CD4-positive, alpha-beta memory T cell (primary cell): Measurements from ENCODE around the gene AGAP1. TPM values are rescaled to one million over a fixed set of nuclear protein-coding genes. Genes with fewer than 3 reads are reported as not detected.

Experiments used
- CTCF ChIA-PET: fragments of 350-600 bp; sonication (Branson Sonifier 250); formaldehyde crosslinking; loops from one replicate; lab custom pipeline; 2021; ENCODE audit warnings: inconsistent platforms; ENCODE audit not compliant: partially characterized antibody; lab: Charles Lee
- POLR2A ChIA-PET: fragments of 350-600 bp; sonication (Branson Sonifier 250); formaldehyde crosslinking; loops from one replicate; lab custom pipeline; 2021; ENCODE audit not compliant: partially characterized antibody; lab: Charles Lee
- DNase-seq, 5 donors: peaks; one replicate each; pipeline versions ENCODE4 v3.0.0 to v3.0.0-alpha.2; 2020 to 2022; ENCODE audit warnings: mixed read lengths in 1 of 5
- H3K27ac ChIP-seq: one replicate; pipeline ENCODE4 v1.7.0; 2013; ENCODE audit warnings: low read depth, low read length
- H3K27me3 ChIP-seq: 2 replicates; pipeline ENCODE4 v1.7.0; 2013; ENCODE audit warnings: mild to moderate bottlenecking, low read length, moderate library complexity; ENCODE audit not compliant: insufficient read depth
- H3K36me3 ChIP-seq: 2 replicates; pipeline ENCODE4 v1.7.0; 2013; ENCODE audit warnings: mild to moderate bottlenecking, low read length, moderate library complexity; ENCODE audit not compliant: insufficient read depth
- H3K4me1 ChIP-seq: 2 replicates; pipeline ENCODE4 v1.7.0; 2013; ENCODE audit warnings: mild to moderate bottlenecking, low read length, moderate library complexity; ENCODE audit not compliant: insufficient read depth
- H3K4me3 ChIP-seq, 2 donors: one replicate each; pipeline ENCODE4 v1.7.0; 2013; ENCODE audit warnings: low read length in 2 of 2, mild to moderate bottlenecking in 1 of 2
- H3K9me3 ChIP-seq, 2 donors: one replicate each; pipeline ENCODE4 v1.7.0; 2013; ENCODE audit warnings: low read length in 2 of 2, control low read depth in 1 of 2; ENCODE audit not compliant: control insufficient read depth in 1 of 2
- H3K27ac Mint-ChIP-seq, 7 donors: one replicate each; pipeline ENCODE4 v1.8.0; 2020 to 2021; ENCODE audit warnings: mixed read lengths in 7 of 7, mild to moderate bottlenecking in 6 of 7, inconsistent platforms in 3 of 7, moderate library complexity in 3 of 7
- H3K27me3 Mint-ChIP-seq, 2 donors: one replicate each; pipeline ENCODE4 v1.8.0; 2020 to 2021; ENCODE audit warnings: mixed read lengths in 2 of 2
- H3K36me3 Mint-ChIP-seq, 2 donors: one replicate each; pipeline ENCODE4 v1.8.0; 2020 to 2021; ENCODE audit warnings: mixed read lengths in 2 of 2, inconsistent platforms in 1 of 2, mild to moderate bottlenecking in 1 of 2
- H3K4me1 Mint-ChIP-seq, 4 donors: one replicate each; pipeline ENCODE4 v1.8.0; 2020 to 2021; ENCODE audit warnings: mixed read lengths in 4 of 4, mild to moderate bottlenecking in 1 of 4
- H3K4me3 Mint-ChIP-seq, 8 donors: one replicate each; pipeline ENCODE4 v1.8.0; 2020 to 2021; ENCODE audit warnings: mixed read lengths in 8 of 8, mild to moderate bottlenecking in 7 of 8, moderate library complexity in 6 of 8, inconsistent platforms in 3 of 8
- H3K9me3 Mint-ChIP-seq, 8 donors: one replicate each; pipeline ENCODE4 v1.8.0; 2020 to 2021; ENCODE audit warnings: mixed read lengths in 8 of 8, mild to moderate bottlenecking in 5 of 8, inconsistent platforms in 3 of 8, moderate library complexity in 1 of 8
- intact Hi-C: fragments of 100-400 bp; cut with micrococcal nuclease; formaldehyde crosslinking; loops from one replicate; pipeline ENCODE4 v1.15.1; 2023
- polyA plus RNA-seq, 2 donors: library from polyadenylated mRNA; unstranded; fragments of 300-500 nt; fragmentation: Illumina TruSeq; gene quantifications; one replicate each; pipeline ENCODE4 v1.2.3, GENCODE V29; 2021
- total RNA-seq, 2 experiments: library from RNA; stranded (reverse); gene quantifications; one replicate each; pipeline ENCODE4 v1.2.3, GENCODE V29; 2021

AGAP1 gene
- total and polyA plus RNA-seq, 4 experiments from 2014 or later = 0.24 to 2.9 (median 1.9) TPM

- Histone ChIP-seq H3K27me3 (no peaks in the 10 kb centered on the region), H3K9me3 (no peaks in the 10 kb centered on the region), H3K27ac (no peak overlapping the region), H3K4me3 (no peak overlapping the region), H3K4me1 (no peaks in the 10 kb centered on the region), H3K36me3 (no peaks in the 10 kb centered on the region)
- Mint-ChIP-seq H3K27me3 (peaks cover 8 to 18% of the 10 kb centered on the region in 2 donors), H3K4me3 (no peak overlapping the region), H3K27ac (no peak overlapping the region), H3K9me3 (peaks cover 0 to 15% (median 3%) of the 10 kb centered on the region in 8 donors), H3K4me1 (peaks cover 0 to under 1% (median 0%) of the 10 kb centered on the region in 4 donors), H3K36me3 (no peaks in the 10 kb centered on the region)
- intact Hi-C loops = no loop called here
- no peak for DNase-seq
- ChIA-PET CTCF (no interaction called here), POLR2A (no interaction called here)
Observed at GRCh38 chr2:235486729-235487128, 7.1 kb upstream of the AGAP1 start.

DNA sequence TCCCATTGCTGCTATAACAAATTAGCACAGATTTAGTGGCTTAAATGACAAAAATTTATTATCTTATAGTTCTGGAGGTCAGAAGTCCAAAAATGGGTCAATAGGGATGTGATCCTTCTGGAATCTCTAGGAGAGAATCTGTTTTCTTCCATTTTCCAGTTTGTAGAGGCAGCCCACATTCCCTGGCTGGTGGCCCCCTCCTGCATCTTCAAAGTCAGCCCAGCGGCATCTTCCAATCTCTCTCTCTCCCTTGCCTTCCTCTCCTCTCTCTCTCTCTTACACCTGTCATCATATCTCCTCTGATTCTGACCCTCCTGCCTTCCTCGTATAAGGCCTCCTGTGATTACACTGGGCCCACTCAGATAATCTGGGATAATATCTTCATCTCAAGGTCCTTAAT lies 3.9 kb upstream of the AGAP1 start:
- no peaks in the 10 kb centered on the region for H3K4me1 ChIP-seq
- H3K27me3 Mint-ChIP-seq = peaks cover 22 to 29% of the 10 kb centered on the region in 2 donors
- no peak overlapping the region for H3K27ac Mint-ChIP-seq
- peaks cover 0 to 11% (median 5%) of the 10 kb centered on the region in 8 donors for H3K9me3 Mint-ChIP-seq
- no peak for DNase-seq
- no peaks in the 10 kb centered on the region for H3K36me3 ChIP-seq
- CTCF ChIA-PET = no interaction called here
- POLR2A ChIA-PET = no interaction called here
- peaks cover 4 to 17% (median 11%) of the 10 kb centered on the region in 4 donors for H3K4me1 Mint-ChIP-seq
- H3K9me3 ChIP-seq = no peaks in the 10 kb centered on the region
- H3K4me3 ChIP-seq = no peak overlapping the region
- H3K27me3 ChIP-seq = no peaks in the 10 kb centered on the region
- intact Hi-C loops = no loop called here
- H3K27ac ChIP-seq = no peak overlapping the region
- no peak overlapping the region for H3K4me3 Mint-ChIP-seq
- peaks cover 0 to 3% of the 10 kb centered on the region in 2 donors for H3K36me3 Mint-ChIP-seq

DNA sequence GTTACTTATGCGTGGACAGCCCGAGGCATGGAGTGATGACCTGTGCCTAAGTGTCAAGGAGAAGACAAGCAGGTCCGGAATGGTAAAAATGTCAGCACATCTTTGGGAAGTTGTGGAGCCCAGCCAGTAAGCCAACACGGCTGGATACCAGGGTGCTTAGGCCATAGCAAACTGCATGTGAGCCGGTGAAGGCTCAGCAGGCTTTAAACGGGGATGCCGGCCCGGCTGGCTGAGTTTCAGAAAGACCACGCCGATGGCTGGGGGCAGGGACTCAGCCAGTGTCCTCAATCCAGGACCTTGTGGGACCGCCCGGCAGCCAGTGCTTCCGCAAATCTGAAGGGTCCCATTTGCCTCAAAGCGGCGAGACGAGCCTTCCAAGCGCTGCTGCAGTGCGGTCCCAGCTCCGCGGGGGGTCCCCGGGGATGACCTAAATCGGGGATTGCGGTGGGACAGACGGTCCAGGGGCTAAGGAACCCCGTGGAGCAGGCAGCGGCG lies 946 bp upstream of the AGAP1 start:
- Mint-ChIP-seq H3K4me3 (peak overlapping the region; percentile 79 to 89 (median 83)), H3K27ac (no peak overlapping the region), H3K36me3 (peaks cover 0 to 3% of the 10 kb centered on the region in 2 donors), H3K9me3 (peaks cover 0 to 2% (median 0%) of the 10 kb centered on the region in 8 donors), H3K4me1 (peaks cover 7 to 25% (median 15%) of the 10 kb centered on the region in 4 donors), H3K27me3 (peaks cover 42 to 44% of the 10 kb centered on the region in 2 donors)
- POLR2A ChIA-PET = no interaction called here
- Histone ChIP-seq H3K9me3 (no peaks in the 10 kb centered on the region), H3K27ac (no peak overlapping the region), H3K4me1 (no peaks in the 10 kb centered on the region), H3K27me3 (no peaks in the 10 kb centered on the region), H3K4me3 (no peak overlapping the region), H3K36me3 (no peaks in the 10 kb centered on the region)
- CTCF ChIA-PET = interaction anchor here (1.2 kb wide), 1 partner anchor 9 kb away, joined by 5 read pairs; no protein-coding TSS in a partner anchor
- intact Hi-C loops = no loop called here
- DNase-seq = no peak

GRCh38 chr2:235493402-235493774 lies 455 bp upstream of the AGAP1 start:
- no peak overlapping the region for H3K27ac ChIP-seq
- H3K9me3 ChIP-seq = no peaks in the 10 kb centered on the region
- no peaks in the 10 kb centered on the region for H3K4me1 ChIP-seq
- Mint-ChIP-seq H3K27ac (peak overlapping the region in 1 of 7 donors; percentile 70), H3K36me3 (peaks cover 0 to 3% of the 10 kb centered on the region in 2 donors), H3K27me3 (peaks cover 42 to 47% of the 10 kb centered on the region in 2 donors), H3K4me3 (peak overlapping the region; percentile 79 to 89 (median 83)), H3K4me1 (peaks cover 7 to 25% (median 15%) of the 10 kb centered on the region in 4 donors), H3K9me3 (peaks cover 0 to 2% (median 0%) of the 10 kb centered on the region in 8 donors)
- H3K36me3 ChIP-seq = no peaks in the 10 kb centered on the region
- intact Hi-C loops = no loop called here
- DNase-seq = no peak
- no peaks in the 10 kb centered on the region for H3K27me3 ChIP-seq
- CTCF ChIA-PET = no interaction called here
- no peak overlapping the region for H3K4me3 ChIP-seq
- POLR2A ChIA-PET = no interaction called here

- Mint-ChIP-seq H3K9me3 (peaks cover 0 to 2% (median 0%) of the 10 kb centered on the region in 8 donors), H3K4me1 (peaks cover 7 to 25% (median 15%) of the 10 kb centered on the region in 4 donors), H3K36me3 (peaks cover 0 to 3% of the 10 kb centered on the region in 2 donors), H3K4me3 (peak overlapping the region in 7 of 8 donors; percentile 12 to 72 (median 58)), H3K27ac (no peak overlapping the region), H3K27me3 (peaks cover 48% of the 10 kb centered on the region in 2 donors)
- ChIA-PET CTCF (no interaction called here), POLR2A (no interaction called here)
- Histone ChIP-seq H3K4me3 (no peak overlapping the region), H3K4me1 (no peaks in the 10 kb centered on the region), H3K9me3 (no peaks in the 10 kb centered on the region), H3K27ac (no peak overlapping the region), H3K27me3 (no peaks in the 10 kb centered on the region), H3K36me3 (no peaks in the 10 kb centered on the region)
- no peak for DNase-seq
- intact Hi-C loops = no loop called here
Observed at GRCh38 chr2:235494716-235495372, 1.0 kb downstream of the AGAP1 start.

DNA sequence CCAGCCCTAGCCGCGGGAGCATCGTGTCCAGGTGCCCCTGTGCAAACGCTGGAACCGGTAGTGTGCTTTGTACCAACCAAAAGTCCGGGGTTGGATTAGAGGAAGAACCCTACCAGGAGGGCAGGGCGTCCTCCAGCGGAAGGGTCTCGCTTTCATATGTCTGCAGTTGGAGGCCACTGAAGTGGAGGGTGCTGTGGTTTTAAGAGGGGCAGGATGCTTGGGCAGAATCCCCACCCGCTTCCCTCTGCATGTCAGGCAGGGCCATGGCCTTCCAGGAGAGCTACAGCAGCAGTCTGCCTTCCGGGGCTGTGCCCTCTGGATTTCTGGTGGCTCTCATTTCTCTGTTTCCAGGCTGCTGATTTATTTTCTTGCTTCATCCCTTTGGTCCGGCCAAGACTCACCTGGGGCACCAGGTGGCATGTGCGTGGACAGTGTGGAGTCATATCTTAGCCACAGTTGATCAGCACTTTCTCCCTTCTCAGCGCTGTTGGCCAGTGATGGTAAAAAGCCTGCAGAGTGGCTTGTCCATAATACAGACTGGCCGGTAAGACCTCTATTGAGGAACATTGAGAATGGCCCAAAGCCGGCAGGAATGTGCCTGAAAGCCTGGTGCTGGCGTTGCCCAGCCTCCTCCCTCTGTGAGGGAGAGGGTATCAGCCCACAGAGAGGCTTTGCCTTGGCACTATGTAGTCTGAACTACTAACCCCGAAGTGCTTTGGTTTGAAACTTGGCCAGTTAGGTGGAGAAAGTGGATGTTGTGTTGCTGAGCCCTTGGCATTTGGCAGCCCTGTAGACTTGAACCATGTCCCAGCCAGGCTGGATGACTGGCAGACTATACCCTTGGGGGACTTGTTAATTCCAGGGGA lies 1.8 kb downstream of the AGAP1 start:
- POLR2A ChIA-PET = no interaction called here
- CTCF ChIA-PET = no interaction called here
- peaks cover 42 to 44% of the 10 kb centered on the region in 2 donors for H3K27me3 Mint-ChIP-seq
- H3K4me3 ChIP-seq = no peak overlapping the region
- H3K27me3 ChIP-seq = no peaks in the 10 kb centered on the region
- H3K27ac Mint-ChIP-seq = no peak overlapping the region
- H3K9me3 ChIP-seq = no peaks in the 10 kb centered on the region
- intact Hi-C loops = no loop called here
- H3K36me3 Mint-ChIP-seq = peaks cover 0 to 3% of the 10 kb centered on the region in 2 donors
- H3K4me1 Mint-ChIP-seq = peaks cover 7 to 25% (median 15%) of the 10 kb centered on the region in 4 donors
- no peak for DNase-seq
- H3K27ac ChIP-seq = no peak overlapping the region
- no peaks in the 10 kb centered on the region for H3K4me1 ChIP-seq
- no peaks in the 10 kb centered on the region for H3K36me3 ChIP-seq
- H3K4me3 Mint-ChIP-seq = peak overlapping the region in 7 of 8 donors; percentile 33 to 72 (median 67)
- peaks cover 0 to 2% (median 0%) of the 10 kb centered on the region in 8 donors for H3K9me3 Mint-ChIP-seq

DNA sequence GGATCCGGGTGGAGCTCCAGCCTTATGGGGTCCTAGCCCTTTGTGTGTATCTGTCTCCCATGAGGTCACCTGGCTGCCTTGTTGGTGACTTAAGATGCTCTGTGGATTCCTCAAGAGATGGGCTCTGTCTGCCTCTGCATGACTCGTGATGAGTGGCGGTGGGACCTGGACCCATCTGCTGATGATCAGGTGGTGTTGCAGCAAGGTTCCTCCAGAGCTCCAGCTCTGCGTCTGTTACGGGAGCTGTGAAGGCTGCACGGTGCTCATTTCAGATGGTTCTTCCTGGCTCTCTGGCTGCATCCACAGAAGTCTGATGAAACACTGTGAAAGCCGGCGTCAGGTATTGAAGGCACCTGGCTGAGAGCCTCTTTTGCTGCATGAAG lies 2.4 kb downstream of the AGAP1 start:
- Mint-ChIP-seq H3K4me1 (peaks cover 7 to 28% (median 17%) of the 10 kb centered on the region in 4 donors), H3K36me3 (peaks cover 0 to 3% of the 10 kb centered on the region in 2 donors), H3K27ac (no peak overlapping the region), H3K27me3 (peaks cover 43 to 46% of the 10 kb centered on the region in 2 donors), H3K4me3 (peak overlapping the region in 4 of 8 donors; percentile 17 to 36 (median 24)), H3K9me3 (peaks cover 0 to 2% (median 0%) of the 10 kb centered on the region in 8 donors)
- Histone ChIP-seq H3K27ac (no peak overlapping the region), H3K27me3 (no peaks in the 10 kb centered on the region), H3K4me3 (no peak overlapping the region), H3K36me3 (no peaks in the 10 kb centered on the region), H3K4me1 (no peaks in the 10 kb centered on the region), H3K9me3 (no peaks in the 10 kb centered on the region)
- POLR2A ChIA-PET = no interaction called here
- CTCF ChIA-PET = no interaction called here
- DNase-seq = no peak
- intact Hi-C loops = no loop called here
